KMS-11 (cell line): ENCODE measurements around the gene IL17A.

Experiments used
- H2AFZ ChIP-seq: fragments of 200-600 bp; sonication (generic); 2 replicates; pipeline ENCODE4 v1.6.1; 2016; ENCODE audit warnings: antibody characterized with exemption, mixed run types, low read depth
- H3K27ac ChIP-seq: fragments of 200-600 bp; sonication (generic); 2 replicates; pipeline ENCODE4 v1.6.1; 2016; ENCODE audit warnings: mild to moderate bottlenecking, mixed run types
- H3K27me3 ChIP-seq: fragments of 200-600 bp; sonication (generic); 2 replicates; pipeline ENCODE4 v1.6.1; 2017; ENCODE audit warnings: mild to moderate bottlenecking, low read depth, mixed run types, moderate library complexity; ENCODE audit not compliant: insufficient read depth
- H3K36me3 ChIP-seq: fragments of 200-600 bp; sonication (generic); 2 replicates; pipeline ENCODE4 v1.6.1; 2017; ENCODE audit warnings: mild to moderate bottlenecking, mixed run types; ENCODE audit not compliant: insufficient read depth
- H3K4me1 ChIP-seq: fragments of 200-600 bp; sonication (generic); 2 replicates; pipeline ENCODE4 v1.6.1; 2016; ENCODE audit warnings: mild to moderate bottlenecking, low read depth, mixed run types; ENCODE audit not compliant: poor library complexity, severe bottlenecking
- H3K4me2 ChIP-seq: fragments of 200-600 bp; sonication (generic); 2 replicates; pipeline ENCODE4 v1.7.0; 2016; ENCODE audit warnings: mild to moderate bottlenecking, mixed run types
- H3K4me3 ChIP-seq: fragments of 200-600 bp; sonication (generic); IDR thresholded peaks from 2 replicates; pipeline ENCODE4 v1.6.1; 2017; ENCODE audit warnings: low read depth, low read length, mixed read lengths; ENCODE audit not compliant: insufficient read depth
- H3K79me2 ChIP-seq: fragments of 200-600 bp; sonication (generic); 2 replicates; pipeline ENCODE4 v1.6.1; 2016; ENCODE audit warnings: low read depth, mixed run types; ENCODE audit not compliant: insufficient read depth
- H3K9ac ChIP-seq: fragments of 200-600 bp; sonication (generic); 2 replicates; pipeline ENCODE4 v1.6.1; 2016; ENCODE audit warnings: mild to moderate bottlenecking, mixed run types
- H4K20me1 ChIP-seq: fragments of 200-600 bp; sonication (generic); 2 replicates; pipeline ENCODE4 v1.6.1; 2016; ENCODE audit warnings: mild to moderate bottlenecking, mixed run types; ENCODE audit not compliant: insufficient read depth
- TF ChIP-seq, protein P1 (sequence below): fragments of 200-600 bp; sonication (generic); conservative IDR thresholded peaks from 2 replicates; pipeline ENCODE4 v1.6.1; 2017; ENCODE audit warnings: low read depth, mild to moderate bottlenecking, antibody characterized with exemption, low read length, moderate library complexity, mixed read lengths

Gene IL17A

DNA sequence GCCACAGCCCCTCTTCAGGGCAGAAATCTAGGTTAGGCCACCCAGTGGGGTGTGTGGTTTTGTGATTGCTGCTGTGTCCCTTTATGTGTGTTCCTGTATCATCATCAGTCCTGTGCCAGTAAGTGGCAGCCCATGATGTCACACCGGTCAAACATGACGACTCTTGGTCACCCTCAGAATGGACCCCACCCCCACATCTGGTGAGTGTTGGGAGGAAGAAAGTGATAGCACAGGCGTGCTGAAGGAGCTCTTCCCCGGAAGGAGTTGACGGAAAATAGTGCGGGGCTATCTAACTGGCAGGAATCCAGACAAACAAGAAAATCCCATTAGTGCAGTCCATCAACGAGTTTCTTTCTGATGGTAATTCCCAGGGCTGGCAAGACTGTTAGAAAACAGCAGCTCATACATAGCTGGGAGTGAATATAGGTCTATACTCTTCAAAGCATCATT lies 33.4 kb upstream of the IL17A start:
- Histone ChIP-seq H3K36me3 (no peaks in the 10 kb centered on the region), H3K4me1 (peaks cover 45% of the 10 kb centered on the region), H3K27ac (no peak overlapping the region), H3K4me3 (no peak overlapping the region), H3K4me2 (no peak overlapping the region), H3K79me2 (no peaks in the 10 kb centered on the region), H3K9ac (no peak overlapping the region), H4K20me1 (no peaks in the 10 kb centered on the region), H3K27me3 (no peaks in the 10 kb centered on the region), H2AFZ (no peak overlapping the region)
- TF ChIP-seq, protein P1, sequence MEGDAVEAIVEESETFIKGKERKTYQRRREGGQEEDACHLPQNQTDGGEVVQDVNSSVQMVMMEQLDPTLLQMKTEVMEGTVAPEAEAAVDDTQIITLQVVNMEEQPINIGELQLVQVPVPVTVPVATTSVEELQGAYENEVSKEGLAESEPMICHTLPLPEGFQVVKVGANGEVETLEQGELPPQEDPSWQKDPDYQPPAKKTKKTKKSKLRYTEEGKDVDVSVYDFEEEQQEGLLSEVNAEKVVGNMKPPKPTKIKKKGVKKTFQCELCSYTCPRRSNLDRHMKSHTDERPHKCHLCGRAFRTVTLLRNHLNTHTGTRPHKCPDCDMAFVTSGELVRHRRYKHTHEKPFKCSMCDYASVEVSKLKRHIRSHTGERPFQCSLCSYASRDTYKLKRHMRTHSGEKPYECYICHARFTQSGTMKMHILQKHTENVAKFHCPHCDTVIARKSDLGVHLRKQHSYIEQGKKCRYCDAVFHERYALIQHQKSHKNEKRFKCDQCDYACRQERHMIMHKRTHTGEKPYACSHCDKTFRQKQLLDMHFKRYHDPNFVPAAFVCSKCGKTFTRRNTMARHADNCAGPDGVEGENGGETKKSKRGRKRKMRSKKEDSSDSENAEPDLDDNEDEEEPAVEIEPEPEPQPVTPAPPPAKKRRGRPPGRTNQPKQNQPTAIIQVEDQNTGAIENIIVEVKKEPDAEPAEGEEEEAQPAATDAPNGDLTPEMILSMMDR, result no peak

DNA sequence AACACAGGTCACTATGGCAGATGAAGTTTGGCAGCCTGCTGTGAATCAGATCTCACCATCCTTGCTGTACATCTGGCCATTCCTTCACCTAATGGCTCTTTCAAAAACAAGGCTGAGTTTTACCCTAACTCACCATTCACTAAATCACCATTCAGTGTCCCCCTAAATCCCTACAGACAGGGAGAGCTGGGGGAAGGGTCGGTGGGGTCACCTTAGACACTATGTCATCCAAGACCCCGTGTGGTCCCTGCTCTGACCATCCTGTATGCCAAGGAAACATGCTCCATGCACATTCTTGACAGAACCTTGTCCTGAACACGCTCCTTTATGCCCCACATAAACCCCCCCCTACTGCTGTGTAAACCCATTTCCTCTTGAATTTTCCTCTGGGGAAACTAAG lies 31.8 kb upstream of the IL17A start:
- no peak overlapping the region for H2AFZ ChIP-seq
- H3K4me3 ChIP-seq, result no peak overlapping the region
- no peaks in the 10 kb centered on the region for H3K79me2 ChIP-seq
- no peaks in the 10 kb centered on the region for H3K27me3 ChIP-seq
- H3K27ac ChIP-seq, result no peak overlapping the region
- peak overlapping the region; percentile 93; the same call in 1 of the 2 replicates for H3K4me2 ChIP-seq
- TF ChIP-seq, protein P1, result no peak
- H4K20me1 ChIP-seq, result no peaks in the 10 kb centered on the region
- H3K9ac ChIP-seq, result no peak overlapping the region
- H3K36me3 ChIP-seq, result no peaks in the 10 kb centered on the region
- peaks cover 45% of the 10 kb centered on the region for H3K4me1 ChIP-seq

DNA sequence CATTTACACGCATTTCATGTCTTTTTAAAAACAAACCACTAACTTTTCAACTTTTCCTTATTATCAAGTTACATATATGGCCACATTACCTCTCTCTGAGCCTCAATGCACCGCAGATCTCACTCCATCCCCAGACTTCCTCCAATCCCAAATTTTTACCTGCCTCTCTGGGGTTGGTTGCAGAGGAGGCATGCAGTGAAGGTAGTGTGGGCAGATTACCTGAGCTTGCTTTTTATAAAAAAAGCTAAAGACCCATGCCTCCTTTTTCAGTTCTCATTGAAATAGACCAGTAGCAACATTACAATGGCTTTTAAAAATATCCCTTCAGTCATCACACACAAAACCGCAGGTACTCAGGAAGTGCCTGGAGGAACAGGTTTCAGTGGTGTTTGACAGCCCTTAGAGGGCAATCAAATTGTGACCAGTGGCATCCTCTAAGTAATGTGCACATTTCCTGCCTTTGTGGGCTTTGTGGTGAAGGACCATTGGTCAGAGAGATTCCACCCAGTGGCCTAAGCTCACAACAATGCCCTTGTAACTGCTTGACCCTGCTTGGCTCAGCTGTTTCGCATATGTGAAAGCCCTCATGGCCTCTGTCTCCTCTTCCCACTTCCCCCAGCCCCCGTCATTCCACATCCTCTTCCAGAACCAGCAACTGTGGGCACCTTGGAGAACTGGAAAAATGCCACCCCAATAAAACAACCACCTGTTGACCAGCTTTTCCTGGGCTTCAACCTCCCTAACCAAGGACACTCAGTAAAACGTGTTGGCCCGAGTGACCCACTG lies 30.2 kb upstream of the IL17A start:
- no peaks in the 10 kb centered on the region; the same call in 1 of the 2 replicates for H3K27me3 ChIP-seq
- peaks cover 45% of the 10 kb centered on the region for H3K4me1 ChIP-seq
- peak overlapping the region; percentile 33; the same call in 1 of the 2 replicates for H3K27ac ChIP-seq
- no peak overlapping the region for H3K9ac ChIP-seq
- H3K4me3 ChIP-seq, result no peak overlapping the region
- no peaks in the 10 kb centered on the region for H3K79me2 ChIP-seq
- peak overlapping the region; percentile 1; the same call in 1 of the 2 replicates for H2AFZ ChIP-seq
- no peaks in the 10 kb centered on the region for H3K36me3 ChIP-seq
- H3K4me2 ChIP-seq, result peak overlapping the region; percentile 93
- no peaks in the 10 kb centered on the region for H4K20me1 ChIP-seq
- TF ChIP-seq, protein P1, result no peak

DNA sequence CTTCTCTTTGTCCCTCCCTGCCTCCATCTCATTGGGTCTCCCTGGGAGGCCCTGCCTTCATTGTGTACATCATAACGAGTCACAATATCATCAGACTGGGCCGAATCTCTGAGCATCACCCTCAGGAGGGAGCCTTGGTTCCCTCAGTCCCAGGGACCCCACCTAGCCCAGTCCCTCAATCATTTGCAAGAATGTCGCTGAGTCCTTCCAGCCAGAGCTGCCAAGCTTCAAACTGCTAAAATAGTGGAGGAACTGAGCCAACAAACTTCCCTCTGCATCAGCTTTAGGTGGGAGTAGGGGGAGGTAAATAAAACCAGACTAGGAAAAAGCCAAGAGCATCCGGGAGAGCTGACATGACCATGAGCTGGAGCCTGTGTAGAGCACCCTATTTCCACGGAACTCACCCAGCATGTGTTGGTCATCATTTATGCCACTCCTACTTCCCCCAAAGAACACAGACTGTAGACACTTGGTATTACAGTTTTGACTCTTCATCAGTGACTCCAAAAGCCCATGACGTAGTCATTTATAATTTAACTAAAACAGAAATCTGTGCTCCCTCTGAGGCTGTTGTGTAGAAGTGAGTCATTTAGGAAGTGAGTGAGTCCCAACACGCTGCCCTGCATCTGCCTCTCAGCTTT lies 28.8 kb upstream of the IL17A start:
- Histone ChIP-seq H2AFZ (no peak overlapping the region), H4K20me1 (no peaks in the 10 kb centered on the region), H3K4me1 (peaks cover 53% of the 10 kb centered on the region), H3K4me3 (no peak overlapping the region), H3K36me3 (no peaks in the 10 kb centered on the region), H3K4me2 (no peak overlapping the region), H3K9ac (no peak overlapping the region), H3K27me3 (no peaks in the 10 kb centered on the region; the same call in 1 of the 2 replicates), H3K27ac (no peak overlapping the region), H3K79me2 (no peaks in the 10 kb centered on the region)
- TF ChIP-seq, protein P1, result no peak
